ENCODE measurements around the gene GPR37. TPM values are rescaled to one million over a fixed set of nuclear protein-coding genes. Genes with fewer than 3 reads are reported as not detected.

Gene GPR37, protein sequence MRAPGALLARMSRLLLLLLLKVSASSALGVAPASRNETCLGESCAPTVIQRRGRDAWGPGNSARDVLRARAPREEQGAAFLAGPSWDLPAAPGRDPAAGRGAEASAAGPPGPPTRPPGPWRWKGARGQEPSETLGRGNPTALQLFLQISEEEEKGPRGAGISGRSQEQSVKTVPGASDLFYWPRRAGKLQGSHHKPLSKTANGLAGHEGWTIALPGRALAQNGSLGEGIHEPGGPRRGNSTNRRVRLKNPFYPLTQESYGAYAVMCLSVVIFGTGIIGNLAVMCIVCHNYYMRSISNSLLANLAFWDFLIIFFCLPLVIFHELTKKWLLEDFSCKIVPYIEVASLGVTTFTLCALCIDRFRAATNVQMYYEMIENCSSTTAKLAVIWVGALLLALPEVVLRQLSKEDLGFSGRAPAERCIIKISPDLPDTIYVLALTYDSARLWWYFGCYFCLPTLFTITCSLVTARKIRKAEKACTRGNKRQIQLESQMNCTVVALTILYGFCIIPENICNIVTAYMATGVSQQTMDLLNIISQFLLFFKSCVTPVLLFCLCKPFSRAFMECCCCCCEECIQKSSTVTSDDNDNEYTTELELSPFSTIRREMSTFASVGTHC
- total RNA-seq, result 24.3 TPM

DNA sequence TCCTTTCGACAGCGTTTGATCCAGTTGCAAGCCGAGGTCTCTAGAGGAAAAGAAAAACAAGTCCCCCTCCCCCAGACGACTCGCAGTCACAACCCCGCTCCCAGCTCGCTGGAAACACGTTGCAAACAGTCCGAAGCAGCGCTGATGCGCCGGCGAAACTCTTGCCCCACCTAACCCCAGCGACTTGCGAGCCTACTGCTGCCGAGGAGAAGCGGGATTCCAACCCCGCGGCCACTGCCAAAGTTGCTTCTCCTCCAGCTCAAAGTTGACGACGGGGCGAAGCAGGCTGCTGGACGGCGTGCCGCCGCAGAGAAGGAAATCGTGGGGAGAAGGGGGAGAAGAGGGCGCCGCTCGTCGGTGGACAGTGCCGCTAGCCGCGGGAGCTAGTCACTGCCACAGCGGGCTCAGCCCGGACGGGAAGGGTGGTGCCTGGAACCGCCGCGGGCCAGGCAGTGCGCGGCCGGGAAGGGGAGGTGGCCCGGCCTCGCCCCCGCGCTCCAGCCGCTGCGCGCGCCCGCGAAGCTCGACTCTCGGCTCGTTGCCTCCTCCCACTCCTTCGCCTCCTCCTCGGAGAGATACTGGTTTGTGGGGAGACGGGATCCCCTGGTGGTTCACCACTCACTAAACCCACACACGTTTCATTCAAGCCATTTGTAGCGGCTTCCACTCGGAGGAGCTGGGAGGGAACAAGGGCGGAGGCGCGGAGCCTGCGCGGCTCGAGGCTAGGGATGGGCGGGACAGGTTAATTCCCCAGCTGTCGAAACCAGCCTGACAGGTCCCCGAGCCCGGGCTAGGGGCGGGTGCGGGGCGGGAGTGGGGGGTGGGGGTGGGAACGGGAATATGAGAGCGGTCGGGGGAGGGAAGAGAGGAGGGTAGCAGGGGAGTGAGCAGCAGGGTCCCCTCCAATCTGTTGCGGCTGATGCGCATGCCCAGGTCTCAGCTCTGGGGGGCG is at the start of gene GPR37:
Gene GPR37, minus strand, starts transcription at position 392 of the 952 bp plus-strand sequence. CDS start 816 bp downstream, outside the sequence.
- peak; percentile 80 for DNase-seq

DNA sequence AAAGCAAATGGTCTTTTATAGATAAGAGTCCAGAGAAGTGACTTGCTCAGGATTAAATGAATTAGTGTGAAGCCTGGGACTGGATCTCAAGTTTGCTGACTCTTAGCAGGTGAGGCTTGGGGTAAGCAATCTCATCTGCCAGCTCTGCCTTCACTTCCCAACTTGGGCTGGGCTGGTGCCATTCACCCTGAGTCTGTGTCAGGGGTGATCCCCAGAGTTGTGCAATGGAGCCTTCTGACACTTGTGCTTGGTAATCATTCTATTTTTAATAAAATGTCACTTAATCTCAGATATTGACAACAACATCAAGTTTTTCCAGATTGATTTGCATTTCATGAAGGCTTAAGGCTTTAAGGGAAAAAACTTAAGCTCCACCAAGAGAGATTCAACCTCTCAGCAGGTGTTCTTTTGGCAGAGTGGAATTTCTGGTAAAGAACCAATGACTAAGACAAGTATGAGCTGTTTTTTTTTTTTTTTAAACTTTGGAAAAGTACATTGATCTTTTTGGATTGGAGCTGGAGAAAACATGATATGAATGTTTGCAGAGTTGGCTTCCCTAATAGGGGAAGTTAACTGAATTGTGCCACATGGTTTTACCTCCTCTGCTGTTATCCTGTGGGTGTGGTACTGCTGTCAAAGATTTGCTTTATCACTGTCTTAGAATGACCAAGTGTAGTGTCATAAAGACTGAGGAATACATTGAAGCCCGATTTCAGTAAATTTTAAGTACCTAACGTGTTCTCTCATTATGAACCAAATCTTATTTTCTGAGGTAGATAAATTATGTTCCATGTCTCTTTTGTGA is 48.6 kb upstream of the GPR37 start:
- no peak for DNase-seq

DNA sequence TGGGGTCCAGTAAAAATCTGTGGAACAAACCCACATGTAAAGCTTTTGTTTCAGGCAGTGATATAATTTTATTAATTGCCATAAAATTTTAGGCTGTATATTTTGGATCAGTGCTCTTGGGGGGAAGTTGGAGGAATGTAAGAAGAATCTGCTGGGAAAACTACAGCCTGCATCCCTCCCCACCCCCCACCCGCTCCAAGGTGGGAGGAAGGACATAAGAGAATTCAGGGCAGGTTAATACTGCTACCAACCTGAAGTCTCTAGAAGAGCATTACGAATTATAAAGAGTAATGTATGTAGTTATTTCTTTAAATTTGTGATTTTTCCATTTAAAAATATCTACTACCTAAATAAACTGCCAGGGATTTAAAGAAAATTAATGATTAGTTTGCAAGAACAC is 47.2 kb upstream of the GPR37 start:
- DNase-seq, result no peak

DNA sequence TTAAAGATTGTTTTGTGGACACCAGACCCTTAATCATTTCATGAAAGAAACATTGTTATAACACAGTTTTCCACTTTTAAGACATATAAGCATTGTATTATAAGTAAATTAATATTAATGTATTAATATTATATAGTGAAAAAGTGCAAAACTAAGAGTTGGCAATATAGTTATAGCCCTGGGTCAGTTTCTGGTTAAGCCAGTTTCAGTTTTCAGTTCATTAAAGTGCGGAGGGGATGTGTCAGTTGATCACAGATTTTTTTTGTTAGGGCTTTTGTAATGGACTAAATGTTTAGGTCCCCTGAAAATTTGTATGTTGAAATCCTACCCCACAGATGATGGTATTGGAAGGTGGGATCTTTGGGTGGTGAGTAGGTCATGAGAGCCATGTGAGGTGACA is 45.7 kb upstream of the GPR37 start:
- no peak for DNase-seq

DNA sequence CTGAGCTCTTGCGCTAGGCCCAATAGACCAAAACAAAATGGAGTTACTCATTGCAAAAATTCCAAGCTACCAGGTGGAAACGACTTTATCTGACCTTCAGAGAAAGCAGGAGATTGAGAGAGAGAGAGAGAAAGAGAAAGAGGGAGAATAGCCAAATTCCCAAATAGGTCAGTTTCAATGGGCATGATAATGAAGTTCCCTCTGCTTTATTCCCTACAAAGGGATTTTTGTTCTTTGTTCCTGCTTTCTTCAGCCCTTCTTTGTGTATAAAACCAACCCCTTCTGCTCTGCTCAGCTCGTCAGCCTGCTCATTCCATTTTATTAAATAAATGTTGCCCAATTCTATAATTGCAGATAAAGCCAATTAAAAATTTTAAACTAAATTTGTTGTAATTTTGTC is 45.0 kb upstream of the GPR37 start:
- DNase-seq, result no peak

DNA sequence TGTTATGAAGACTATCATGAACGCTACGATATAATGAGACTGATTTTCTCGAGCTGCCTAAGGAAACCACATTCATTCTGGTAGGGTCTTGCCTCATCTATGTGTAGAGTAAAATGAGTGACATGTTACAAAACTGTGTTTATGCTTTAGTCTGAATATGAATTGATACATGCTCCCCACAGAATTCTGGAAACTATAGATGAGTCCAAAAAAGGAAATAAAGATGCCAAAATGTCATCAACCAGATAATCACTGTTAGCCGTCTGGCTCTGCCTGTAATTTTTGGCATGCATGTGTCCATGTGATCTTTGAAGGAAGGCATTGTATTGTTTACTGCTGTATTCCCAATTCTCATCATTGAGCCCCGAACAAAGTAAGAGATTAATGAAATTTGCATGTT is 42.6 kb upstream of the GPR37 start:
- DNase-seq, result no peak

DNA sequence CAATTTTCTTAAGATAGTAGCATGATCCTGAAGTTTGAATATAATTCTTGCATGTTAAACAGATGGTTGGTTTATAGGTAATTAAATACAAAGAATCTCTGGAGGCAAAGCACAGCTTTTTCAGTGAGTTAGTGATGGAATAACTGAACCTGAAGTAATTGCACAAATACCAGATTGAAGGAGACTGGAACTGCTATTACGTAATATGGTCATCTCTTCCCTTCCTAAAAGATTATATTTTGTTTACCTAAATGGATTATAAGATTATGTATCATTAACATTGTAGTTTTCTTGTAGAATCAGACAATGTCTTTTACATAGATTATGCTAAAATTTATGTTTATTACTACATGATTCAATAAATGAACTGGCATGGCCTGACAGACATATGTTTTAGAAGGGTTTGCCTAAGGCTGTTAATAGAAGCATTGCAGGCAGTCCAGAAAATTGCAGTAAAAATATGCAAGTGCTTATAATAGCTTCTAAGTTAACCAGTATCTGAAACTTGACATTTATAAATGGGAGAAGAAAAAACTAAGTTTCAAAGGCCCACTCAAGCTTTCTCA is 35.8 kb upstream of the GPR37 start:
- no peak for DNase-seq

DNA sequence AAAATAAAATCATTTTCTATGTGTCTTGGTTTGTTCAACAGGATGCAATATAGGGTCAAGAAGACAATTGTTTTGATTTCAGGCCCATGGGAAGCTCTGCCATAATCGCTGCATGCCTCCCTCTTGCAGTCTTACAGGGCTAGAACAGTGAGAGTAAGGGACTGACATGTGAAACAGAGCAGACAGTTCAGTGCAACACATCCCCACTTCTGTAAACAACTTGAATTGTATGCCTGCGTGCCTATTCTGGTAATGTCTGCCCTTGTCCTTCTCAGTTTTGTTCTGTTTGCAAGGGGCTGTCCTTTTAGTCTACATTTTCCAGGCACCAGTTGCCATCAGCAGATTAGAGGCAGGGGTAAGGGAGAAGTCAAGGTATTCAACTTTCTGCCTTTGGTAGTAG is 34.8 kb upstream of the GPR37 start:
- DNase-seq, result no peak

DNA sequence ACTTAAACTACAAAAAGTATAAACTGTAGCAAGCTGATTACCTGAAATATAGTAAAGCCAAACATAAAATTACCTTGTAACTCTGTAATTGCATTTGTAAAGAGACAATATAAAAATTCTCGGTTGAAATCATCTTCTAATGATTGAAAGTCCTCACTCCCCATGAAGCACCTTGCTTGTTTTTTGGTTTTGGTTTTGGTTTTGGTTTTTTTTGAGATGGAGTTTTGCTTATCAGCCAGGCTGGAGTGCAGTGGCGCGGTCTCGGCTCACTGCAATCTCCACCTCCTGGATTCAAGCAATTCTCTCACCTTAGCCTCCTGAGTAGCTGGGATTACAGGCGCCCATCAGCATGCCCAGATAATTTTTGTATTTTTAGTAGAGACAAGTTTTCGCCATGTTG is 33.9 kb upstream of the GPR37 start:
- no peak for DNase-seq

DNA sequence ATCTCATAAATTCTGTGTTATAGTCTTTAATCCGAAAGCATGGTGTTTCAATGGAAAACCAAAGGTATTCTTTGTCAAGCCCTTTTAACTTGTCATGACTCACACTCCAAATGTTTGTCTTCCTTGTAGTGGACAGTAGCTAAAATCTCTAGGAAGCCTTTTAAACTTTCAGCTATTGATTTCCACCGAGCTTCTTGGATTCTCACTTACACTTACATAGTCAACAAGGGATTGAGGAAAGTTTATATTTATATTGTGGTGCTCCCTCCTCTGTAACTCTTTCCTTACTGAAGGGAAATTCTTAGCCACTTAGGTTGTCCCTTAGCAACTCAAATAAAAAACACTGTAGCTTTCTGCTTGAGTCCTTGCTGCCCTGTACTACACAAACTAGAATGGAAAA is 31.2 kb upstream of the GPR37 start:
- no peak for DNase-seq

DNA sequence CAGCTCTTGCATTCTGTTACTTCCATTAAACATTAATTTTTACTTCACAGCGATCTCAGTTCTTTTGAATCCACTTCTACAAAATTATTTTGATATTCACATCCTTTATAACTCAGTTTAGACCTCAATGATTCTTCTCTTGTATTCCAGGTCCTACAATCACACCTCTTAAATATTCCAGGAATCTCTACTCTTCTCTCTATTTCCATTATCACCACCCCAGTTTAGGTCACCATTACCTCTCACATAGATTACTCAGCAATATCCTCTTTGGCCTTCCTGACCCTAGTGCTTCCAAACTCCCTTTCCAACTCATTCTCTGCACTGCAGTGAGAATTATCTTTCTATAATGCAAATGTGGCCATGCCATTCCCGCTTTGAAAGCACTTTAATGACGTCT is 27.1 kb upstream of the GPR37 start:
- DNase-seq, result no peak

DNA sequence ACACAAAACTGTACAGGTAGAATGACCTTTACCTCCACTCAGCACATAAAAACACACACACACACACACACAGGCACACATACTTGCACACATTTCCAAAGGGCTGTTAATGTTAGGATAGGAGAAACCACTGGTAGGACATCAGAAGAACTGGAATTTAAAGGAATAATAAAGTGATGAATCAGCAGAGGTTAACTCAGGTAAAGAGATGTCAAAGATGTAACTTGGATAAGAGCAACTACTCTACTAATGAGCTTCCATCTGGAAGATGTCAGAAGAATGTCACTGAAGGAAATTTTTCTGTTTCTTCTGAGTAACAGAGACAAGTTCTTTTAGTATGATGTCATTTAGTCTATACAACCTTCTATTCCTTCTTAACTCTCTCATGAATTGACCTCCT is 26.4 kb upstream of the GPR37 start:
- DNase-seq, result no peak

DNA sequence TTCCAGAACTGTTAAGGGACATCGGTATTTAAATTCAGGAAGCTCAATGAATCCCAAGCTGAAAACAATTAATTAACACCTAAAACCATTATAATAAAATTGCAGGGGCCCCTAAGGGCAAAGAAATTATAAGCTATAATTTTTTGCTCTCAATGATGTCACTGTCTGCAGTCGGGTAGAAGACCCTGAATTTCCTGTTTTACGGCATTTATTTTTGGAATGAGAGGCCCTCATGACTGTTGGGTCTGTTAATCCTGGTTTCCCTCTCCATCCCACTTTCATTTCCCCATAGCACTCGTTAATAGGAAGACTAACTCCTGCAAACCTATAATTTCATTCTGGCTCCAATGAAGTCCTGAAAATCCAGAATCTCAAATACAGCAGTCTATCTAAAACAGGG is 25.8 kb upstream of the GPR37 start:
- no peak for DNase-seq

DNA sequence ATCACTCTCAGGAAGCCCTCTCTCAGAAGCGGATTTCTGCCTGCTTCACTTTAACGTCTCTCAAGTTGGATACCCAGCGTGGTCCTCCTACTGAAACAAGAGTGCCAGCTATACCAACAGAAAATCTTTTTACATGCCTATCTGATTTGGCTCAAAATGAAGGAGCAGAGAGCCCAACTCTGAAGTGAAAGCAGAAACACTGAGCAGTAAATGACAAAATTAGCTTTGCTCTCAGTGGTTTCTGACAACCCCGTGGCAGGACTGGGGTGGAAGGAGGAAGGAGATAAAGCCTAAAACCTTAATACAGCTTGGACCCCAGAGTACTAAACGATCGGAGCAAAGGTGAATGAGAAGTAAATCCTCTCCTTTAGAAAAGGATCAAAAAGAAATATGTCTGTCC is 25.1 kb upstream of the GPR37 start:
- no peak for DNase-seq

DNA sequence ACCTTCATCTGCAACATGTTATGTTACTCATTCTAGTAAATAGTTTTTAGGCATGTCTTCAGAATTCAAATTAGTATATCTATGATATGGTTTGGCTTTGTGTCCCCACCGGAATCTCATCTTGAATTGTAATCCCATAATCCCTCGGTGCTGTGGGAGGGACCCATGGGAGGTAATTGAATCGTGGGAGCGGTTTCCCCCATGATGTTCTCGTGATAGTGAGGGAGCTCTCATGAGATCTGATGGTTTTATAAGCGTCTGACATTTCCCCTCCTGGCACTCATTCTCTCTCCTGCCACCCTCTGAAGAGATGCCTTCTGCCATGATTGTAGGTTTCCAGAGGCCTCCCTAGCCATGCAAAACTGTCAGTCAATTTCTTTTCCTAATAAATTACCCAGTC is 20.4 kb upstream of the GPR37 start:
- no peak for DNase-seq

DNA sequence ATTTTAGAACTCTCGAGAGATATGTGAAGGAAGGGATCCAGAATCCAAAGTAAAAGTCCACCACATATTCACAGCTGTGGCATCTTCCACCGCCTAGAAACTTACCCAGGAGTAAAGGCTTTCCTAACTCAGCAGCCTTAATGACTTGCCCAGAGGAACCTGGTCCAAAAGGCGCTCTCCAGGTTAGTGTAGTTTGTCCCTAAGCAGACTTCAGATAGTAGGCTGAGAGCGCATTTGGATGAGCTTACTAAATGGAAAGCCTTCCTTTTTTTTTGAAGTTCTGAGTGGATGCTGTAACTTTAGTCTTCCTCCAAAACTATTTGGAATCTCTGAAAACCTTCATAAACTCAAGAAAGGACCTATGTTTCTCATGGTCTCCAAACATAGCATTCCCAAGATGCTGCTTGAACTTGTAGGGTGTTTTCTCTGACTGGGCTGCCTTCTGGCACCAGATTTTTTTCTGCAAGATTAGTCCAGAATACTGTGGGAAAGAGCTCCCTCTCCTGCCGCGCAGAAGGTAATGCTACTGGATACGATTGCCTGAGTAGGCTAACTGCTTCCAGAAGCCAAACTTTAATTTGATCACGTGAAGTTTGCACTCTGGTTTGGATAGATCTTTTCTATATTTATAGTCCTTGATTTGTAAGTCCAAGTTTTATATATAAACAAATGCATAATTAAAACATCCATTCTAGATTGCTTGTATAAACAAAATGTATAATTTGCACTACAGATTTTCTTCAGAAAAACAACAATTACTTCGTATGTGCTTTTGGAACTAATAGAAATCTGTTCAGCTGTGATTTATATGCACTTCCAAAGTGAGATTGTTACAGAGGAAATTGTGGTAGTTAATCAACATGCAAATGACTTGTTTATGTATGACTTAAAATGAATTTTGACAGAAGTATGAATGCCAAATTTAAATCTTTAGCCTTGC is 19.6 kb upstream of the GPR37 start:
- peak; percentile 28 for DNase-seq

DNA sequence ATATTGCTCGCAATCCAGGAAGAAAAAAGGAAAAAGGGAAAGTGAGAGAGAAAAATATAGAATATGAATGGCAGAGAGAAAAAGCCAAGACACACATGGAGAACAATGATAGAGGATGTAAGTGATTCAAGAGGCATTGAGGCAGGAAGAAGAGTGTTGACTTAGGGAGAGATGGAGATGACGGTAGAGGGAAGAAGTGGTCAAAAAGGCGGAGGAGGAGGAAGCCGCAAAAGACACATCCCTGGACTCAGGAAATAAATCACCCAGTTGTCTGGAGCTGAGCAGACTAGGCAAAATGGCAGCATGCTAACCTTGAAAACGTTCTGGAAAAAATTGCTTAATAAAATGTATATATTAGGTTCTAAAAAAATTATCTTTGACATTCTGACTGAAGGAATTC is 17.7 kb upstream of the GPR37 start:
- DNase-seq, result no peak

DNA sequence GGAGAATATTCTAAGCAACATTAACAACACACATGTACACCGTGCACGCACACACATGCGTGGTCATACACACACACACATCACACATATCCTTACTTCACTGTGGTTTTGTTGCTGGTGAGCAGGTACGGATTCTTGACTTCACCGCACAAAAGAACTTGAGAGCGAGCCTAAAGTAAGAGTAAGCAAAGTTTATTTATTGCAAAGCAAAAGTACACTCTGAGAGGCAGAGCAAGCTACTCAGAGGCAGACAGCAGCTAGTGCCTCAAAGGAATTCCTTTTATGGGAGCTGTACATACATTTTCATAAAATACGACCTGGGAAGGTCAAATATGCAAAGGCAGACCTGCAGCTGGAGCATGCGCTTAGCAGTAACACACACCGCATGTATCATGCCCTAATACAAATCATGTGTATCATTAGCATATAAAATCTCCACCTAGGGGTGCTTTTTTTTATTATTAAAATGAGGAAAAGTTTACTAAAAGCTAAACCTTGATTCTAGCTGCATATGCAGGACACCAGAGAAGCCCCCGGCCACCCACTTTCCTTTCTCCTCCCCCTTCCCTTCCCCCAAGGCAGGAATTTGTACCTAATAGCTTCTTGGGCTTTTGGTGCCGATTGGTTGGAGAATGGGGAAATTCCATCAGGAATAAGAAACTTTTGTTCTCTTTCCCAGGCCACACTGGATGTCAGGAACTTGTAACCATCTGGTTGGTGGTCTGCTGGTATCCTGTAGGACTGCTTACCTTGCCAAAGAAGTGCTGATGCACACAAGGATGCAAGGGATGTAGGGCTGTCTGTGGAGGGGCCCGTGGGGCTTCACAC is 16.5 kb upstream of the GPR37 start:
- DNase-seq, result no peak

DNA sequence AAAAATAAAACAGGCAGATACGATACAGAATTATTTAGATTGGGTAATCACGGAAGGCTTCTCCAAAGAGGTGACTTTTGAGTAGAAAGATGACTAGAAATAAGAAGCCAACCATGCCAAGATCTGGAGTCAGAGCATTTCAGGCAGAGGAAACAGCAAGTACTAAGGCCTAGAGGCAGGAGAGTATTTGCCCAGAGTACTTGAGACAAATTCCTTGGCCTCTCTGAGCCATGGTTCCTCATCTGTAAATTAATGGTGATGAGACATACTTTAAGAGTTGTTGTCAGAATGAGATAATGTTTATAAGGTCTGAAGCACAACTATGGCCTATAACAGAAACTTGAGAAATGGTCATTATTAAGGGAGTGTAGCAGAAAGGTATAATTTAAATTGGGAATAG is 15.8 kb upstream of the GPR37 start:
- DNase-seq, result no peak

DNA sequence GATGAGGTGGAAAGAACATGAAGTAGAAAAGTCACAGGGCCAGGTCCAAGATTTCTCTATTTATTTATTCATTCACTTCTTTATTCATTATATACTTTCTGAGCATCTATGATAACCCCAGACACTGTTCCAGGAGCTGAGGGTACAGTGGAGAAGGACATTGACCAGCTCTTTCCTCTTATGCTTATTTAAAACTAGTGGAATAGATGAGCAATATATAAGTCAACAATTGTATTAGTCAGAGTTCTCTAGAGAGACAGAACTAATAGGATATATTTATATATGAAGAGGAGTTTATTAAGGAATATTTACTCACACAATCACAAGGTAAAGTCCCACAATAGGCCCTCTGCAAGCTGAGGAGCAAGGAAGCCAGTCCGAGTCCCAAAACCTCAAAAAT is 15.0 kb upstream of the GPR37 start:
- DNase-seq, result no peak
